ENCODE results near the gene EPM2A.

DNA sequence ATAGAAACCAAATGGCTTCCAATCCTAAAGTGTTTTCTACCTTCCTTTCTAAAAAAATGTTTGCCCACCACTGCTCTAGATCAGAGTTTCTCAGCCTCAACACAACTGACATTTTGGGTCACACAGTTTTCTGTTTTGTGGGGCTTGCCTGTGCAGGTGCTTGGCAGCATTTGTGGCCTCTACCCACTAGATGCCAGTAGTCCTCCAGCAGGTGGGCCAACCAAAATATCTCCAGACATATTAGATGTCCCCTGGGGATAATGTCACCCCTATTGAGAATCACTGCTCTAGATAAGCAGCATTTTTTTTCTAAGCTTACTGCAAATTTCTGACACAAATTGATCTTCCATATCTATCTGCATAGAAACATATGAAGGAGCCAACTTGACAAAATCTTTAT lies 26.3 kb upstream of the EPM2A start:
- TF ChIP-seq, protein P1, sequence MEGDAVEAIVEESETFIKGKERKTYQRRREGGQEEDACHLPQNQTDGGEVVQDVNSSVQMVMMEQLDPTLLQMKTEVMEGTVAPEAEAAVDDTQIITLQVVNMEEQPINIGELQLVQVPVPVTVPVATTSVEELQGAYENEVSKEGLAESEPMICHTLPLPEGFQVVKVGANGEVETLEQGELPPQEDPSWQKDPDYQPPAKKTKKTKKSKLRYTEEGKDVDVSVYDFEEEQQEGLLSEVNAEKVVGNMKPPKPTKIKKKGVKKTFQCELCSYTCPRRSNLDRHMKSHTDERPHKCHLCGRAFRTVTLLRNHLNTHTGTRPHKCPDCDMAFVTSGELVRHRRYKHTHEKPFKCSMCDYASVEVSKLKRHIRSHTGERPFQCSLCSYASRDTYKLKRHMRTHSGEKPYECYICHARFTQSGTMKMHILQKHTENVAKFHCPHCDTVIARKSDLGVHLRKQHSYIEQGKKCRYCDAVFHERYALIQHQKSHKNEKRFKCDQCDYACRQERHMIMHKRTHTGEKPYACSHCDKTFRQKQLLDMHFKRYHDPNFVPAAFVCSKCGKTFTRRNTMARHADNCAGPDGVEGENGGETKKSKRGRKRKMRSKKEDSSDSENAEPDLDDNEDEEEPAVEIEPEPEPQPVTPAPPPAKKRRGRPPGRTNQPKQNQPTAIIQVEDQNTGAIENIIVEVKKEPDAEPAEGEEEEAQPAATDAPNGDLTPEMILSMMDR (IDR thresholded peaks at IDR 0.05) = no peak
- no peak for TF ChIP-seq EZH2phosphoT487 (IDR thresholded peaks at IDR 0.05)
